Activated naive CD4-positive, alpha-beta T cell treated with anti-CD3 and anti-CD28 coated beads, Interleukin-2, amount 50 U/mL, for 24 hours (primary cell): Measurements from ENCODE around the gene TUFT1.

Experiments
- H3K27ac Mint-ChIP-seq: one replicate; pipeline ENCODE4 v1.8.0; 2021; ENCODE audit warnings: mild to moderate bottlenecking, mixed read lengths
- H3K27me3 Mint-ChIP-seq: one replicate; pipeline ENCODE4 v1.8.0; 2021; ENCODE audit warnings: mixed read lengths
- H3K36me3 Mint-ChIP-seq: one replicate; pipeline ENCODE4 v1.8.0; 2021; ENCODE audit warnings: mixed read lengths
- H3K4me1 Mint-ChIP-seq: one replicate; pipeline ENCODE4 v1.8.0; 2021; ENCODE audit warnings: mixed read lengths
- H3K4me3 Mint-ChIP-seq: one replicate; pipeline ENCODE4 v1.8.0; 2021; ENCODE audit warnings: mild to moderate bottlenecking, mixed read lengths
- H3K9me3 Mint-ChIP-seq: one replicate; pipeline ENCODE4 v1.8.0; 2021; ENCODE audit warnings: mixed read lengths

Gene TUFT1

DNA sequence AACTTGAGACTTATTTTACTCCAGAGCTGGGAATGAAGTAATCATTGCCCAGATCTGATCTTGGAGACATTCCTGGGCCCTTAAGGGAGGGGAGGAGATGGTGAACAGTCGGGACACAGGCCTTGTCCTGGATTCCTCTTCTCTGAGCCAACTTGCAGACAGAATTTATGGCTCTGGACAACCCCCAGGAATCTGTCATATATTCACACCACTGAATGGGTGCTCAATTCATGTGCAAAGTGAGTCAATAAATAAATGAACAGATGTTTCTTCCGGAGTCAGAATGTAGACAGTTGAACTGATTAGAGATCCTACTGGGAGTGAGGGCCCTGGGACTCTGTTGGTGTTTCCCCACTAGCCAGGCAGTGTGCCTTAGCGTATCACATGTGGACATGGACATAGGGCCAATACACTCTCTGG, 2.6 kb downstream of the TUFT1 start:
- no peaks in the 10 kb centered on the region for H3K27me3 Mint-ChIP-seq
- H3K4me1 Mint-ChIP-seq, result peaks cover 32% of the 10 kb centered on the region
- no peak overlapping the region for H3K27ac Mint-ChIP-seq
- H3K4me3 Mint-ChIP-seq, result no peak overlapping the region
- H3K9me3 Mint-ChIP-seq, result no peaks in the 10 kb centered on the region
- no peaks in the 10 kb centered on the region for H3K36me3 Mint-ChIP-seq

- no peaks in the 10 kb centered on the region for H3K36me3 Mint-ChIP-seq
- H3K27ac Mint-ChIP-seq, result no peak overlapping the region
- no peaks in the 10 kb centered on the region for H3K9me3 Mint-ChIP-seq
These were observed 5.4 kb downstream of the TUFT1 start for GRCh38 chr1:151545542-151545941.

DNA sequence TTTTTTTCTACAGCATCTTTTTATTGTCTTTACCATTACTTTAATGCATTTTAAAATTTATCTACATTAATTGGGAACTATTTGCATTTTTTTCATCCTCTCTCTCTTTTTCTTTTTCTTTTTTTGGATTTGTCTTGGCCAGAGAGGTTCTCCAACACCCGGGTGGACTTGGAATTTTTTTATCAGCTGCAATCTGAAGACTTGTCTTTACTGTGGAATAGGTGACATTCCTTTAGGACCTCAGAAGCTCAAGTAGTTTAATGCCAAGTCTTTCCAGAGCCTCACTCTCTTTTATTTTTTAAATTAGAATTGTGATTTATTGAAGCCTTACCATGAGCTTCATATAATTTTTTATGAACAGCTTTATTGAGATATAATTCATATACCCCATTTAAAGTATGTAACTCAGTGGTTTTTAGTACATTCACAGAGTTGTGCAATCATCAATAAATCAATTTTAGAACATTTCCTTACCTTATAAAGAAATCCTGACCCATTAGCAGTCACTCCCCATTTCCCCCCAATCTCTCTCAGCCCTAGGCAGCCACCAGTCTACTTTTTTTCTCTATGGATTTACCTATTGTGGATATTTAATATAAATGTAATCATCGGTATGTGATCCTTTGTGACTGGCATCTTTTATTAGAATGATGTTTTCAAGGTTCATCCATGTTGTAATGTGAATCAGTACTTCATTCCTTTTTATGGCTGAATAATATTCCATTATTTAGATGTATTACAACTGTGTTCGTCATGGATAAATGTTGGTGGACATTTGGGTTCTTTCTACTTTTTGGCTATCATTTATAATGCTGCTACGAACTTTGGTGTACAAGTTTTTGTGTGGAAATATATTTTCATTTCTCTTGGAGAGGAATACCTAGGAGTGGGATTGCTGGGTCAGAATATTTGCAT, 6.2 kb downstream of the TUFT1 start:
- H3K36me3 Mint-ChIP-seq, result no peaks in the 10 kb centered on the region
- no peaks in the 10 kb centered on the region for H3K9me3 Mint-ChIP-seq
- peaks cover 16% of the 10 kb centered on the region for H3K4me1 Mint-ChIP-seq
- H3K27me3 Mint-ChIP-seq, result no peaks in the 10 kb centered on the region
- H3K4me3 Mint-ChIP-seq, result no peak overlapping the region
- no peak overlapping the region for H3K27ac Mint-ChIP-seq

More at GRCh38 chr1:151545542-151545941, 5.4 kb downstream of the TUFT1 start:
- peaks cover 24% of the 10 kb centered on the region for H3K4me1 Mint-ChIP-seq
- no peak overlapping the region for H3K4me3 Mint-ChIP-seq
- H3K27me3 Mint-ChIP-seq, result no peaks in the 10 kb centered on the region

- Mint-ChIP-seq H3K9me3 (no peaks in the 10 kb centered on the region), H3K27me3 (no peaks in the 10 kb centered on the region), H3K27ac (no peak overlapping the region), H3K4me3 (no peak overlapping the region), H3K4me1 (peaks cover 8% of the 10 kb centered on the region), H3K36me3 (no peaks in the 10 kb centered on the region)
These were observed 7.2 kb downstream of the TUFT1 start for GRCh38 chr1:151547119-151547899.

DNA sequence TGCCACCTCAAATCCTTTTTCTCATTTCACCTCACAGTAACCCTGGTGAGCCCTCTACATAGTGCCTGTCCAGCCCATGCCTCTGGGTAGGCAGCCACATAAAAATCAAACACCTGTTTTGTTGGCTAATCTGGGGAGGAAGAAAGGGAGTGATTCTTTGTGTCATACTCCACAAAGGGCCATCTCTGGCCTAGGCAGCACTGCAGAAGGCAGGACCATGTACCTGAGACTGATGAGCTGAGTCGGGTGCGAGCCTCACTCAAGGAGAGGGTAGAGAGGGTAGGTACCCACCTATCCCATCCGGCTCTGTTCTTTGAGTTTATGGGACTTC, 7.8 kb downstream of the TUFT1 start:
- H3K27ac Mint-ChIP-seq, result no peak overlapping the region

DNA sequence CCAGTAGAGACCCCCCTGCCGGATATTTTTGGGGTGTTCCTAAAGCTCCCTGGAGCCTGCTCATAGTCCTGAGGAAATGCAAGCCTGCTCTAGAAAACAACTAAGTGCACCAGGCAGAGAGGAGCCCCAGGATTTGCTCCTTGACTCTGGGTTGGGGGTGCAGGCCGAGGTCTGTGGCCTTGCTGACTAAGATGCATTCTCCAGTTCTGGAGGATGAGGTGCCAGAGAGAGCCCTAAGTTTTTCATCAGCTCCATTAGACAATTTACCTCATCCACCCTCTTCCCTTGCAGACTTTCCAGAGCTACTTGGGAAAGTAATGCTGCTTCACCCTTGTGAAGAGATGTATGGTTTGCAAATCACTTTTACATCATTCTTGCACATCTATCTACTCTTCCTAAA, 9.1 kb downstream of the TUFT1 start:
- H3K9me3 Mint-ChIP-seq, result no peaks in the 10 kb centered on the region
- H3K27me3 Mint-ChIP-seq, result no peaks in the 10 kb centered on the region
- H3K27ac Mint-ChIP-seq, result no peak overlapping the region
- H3K36me3 Mint-ChIP-seq, result no peaks in the 10 kb centered on the region
- H3K4me1 Mint-ChIP-seq, result peaks cover 5% of the 10 kb centered on the region
- H3K4me3 Mint-ChIP-seq, result no peak overlapping the region

More for the DNA sequence above, 7.8 kb downstream of the TUFT1 start:
- Mint-ChIP-seq H3K27me3 (no peaks in the 10 kb centered on the region), H3K4me3 (no peak overlapping the region), H3K9me3 (no peaks in the 10 kb centered on the region), H3K36me3 (no peaks in the 10 kb centered on the region), H3K4me1 (peaks cover 5% of the 10 kb centered on the region)

GRCh38 chr1:151553659-151554058, 13.6 kb downstream of the TUFT1 start:
- Mint-ChIP-seq H3K4me3 (no peak overlapping the region), H3K27me3 (no peaks in the 10 kb centered on the region), H3K27ac (no peak overlapping the region), H3K9me3 (no peaks in the 10 kb centered on the region), H3K36me3 (peaks cover 2% of the 10 kb centered on the region), H3K4me1 (peaks cover 4% of the 10 kb centered on the region)

GRCh38 chr1:151556052-151556451, 15.9 kb downstream of the TUFT1 start:
- Mint-ChIP-seq H3K27me3 (no peaks in the 10 kb centered on the region), H3K36me3 (peaks cover 2% of the 10 kb centered on the region), H3K27ac (no peak overlapping the region), H3K9me3 (no peaks in the 10 kb centered on the region), H3K4me3 (no peak overlapping the region), H3K4me1 (peaks cover 4% of the 10 kb centered on the region)

GRCh38 chr1:151562661-151563060, 22.6 kb downstream of the TUFT1 start:
- peaks cover 5% of the 10 kb centered on the region for H3K36me3 Mint-ChIP-seq
- H3K4me1 Mint-ChIP-seq, result peaks cover 4% of the 10 kb centered on the region
- H3K27me3 Mint-ChIP-seq, result no peaks in the 10 kb centered on the region
- H3K4me3 Mint-ChIP-seq, result no peak overlapping the region
- H3K9me3 Mint-ChIP-seq, result no peaks in the 10 kb centered on the region
- no peak overlapping the region for H3K27ac Mint-ChIP-seq

DNA sequence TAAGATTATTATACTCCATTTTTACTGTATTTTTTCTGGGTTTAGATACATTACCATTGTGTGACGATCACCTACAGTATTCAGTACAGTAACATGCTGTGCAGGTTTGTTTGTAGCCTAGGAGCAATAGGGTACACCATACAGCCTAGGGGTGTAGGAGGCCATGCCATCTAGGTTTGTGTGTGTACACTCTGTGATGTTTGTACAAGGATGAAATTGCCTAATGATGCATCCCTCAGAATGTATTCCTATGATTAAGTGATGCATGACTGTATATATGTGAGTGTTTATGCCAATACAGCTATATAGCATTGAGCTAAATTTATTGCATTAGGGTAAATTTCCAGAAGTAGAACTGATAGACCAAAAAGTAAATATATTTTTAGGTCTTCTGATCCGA, 23.3 kb downstream of the TUFT1 start:
- H3K4me3 Mint-ChIP-seq, result no peak overlapping the region
- H3K36me3 Mint-ChIP-seq, result peaks cover 6% of the 10 kb centered on the region
- no peak overlapping the region for H3K27ac Mint-ChIP-seq
- no peaks in the 10 kb centered on the region for H3K27me3 Mint-ChIP-seq
- H3K4me1 Mint-ChIP-seq, result peaks cover 6% of the 10 kb centered on the region
- H3K9me3 Mint-ChIP-seq, result no peaks in the 10 kb centered on the region

- Mint-ChIP-seq H3K4me1 (peaks cover 4% of the 10 kb centered on the region), H3K27ac (no peak overlapping the region), H3K36me3 (peaks cover 4% of the 10 kb centered on the region), H3K27me3 (no peaks in the 10 kb centered on the region), H3K9me3 (no peaks in the 10 kb centered on the region), H3K4me3 (no peak overlapping the region)
These were observed 25.5 kb downstream of the TUFT1 start for GRCh38 chr1:151565502-151566189.

DNA sequence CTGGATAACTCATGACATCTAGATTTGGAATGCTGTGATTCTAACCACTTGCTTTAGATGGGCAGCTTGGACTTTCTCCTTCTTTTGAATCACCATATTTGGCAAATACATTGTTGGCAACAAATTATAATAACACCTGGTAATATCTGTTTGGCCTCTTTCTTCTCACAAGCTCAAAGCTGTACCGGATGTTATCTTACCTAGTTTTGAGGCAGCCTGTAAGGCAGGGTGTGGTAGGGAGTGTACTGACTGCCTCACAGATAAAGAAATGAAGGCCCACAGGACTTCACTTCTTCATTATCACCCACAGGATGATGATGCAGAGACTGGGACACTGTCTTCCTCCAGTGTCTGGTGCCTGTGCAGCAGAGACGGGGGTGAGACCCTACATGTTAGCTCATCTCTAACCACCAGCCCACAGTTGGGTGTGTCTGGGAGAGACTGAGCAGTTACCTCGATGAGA, 28.5 kb downstream of the TUFT1 start:
- Mint-ChIP-seq H3K4me1 (peaks cover 4% of the 10 kb centered on the region), H3K27ac (no peak overlapping the region), H3K36me3 (peaks cover 9% of the 10 kb centered on the region), H3K4me3 (no peak overlapping the region), H3K9me3 (no peaks in the 10 kb centered on the region), H3K27me3 (no peaks in the 10 kb centered on the region)

GRCh38 chr1:151570819-151571218, 30.7 kb downstream of the TUFT1 start:
- Mint-ChIP-seq H3K4me1 (peaks cover 4% of the 10 kb centered on the region), H3K27me3 (no peaks in the 10 kb centered on the region), H3K9me3 (no peaks in the 10 kb centered on the region), H3K4me3 (no peak overlapping the region), H3K27ac (no peak overlapping the region), H3K36me3 (peaks cover 11% of the 10 kb centered on the region)

GRCh38 chr1:151574575-151575529, 34.7 kb downstream of the TUFT1 start:
- H3K4me1 Mint-ChIP-seq, result no peaks in the 10 kb centered on the region
- H3K9me3 Mint-ChIP-seq, result no peaks in the 10 kb centered on the region
- peaks cover 7% of the 10 kb centered on the region for H3K36me3 Mint-ChIP-seq
- no peak overlapping the region for H3K27ac Mint-ChIP-seq
- no peaks in the 10 kb centered on the region for H3K27me3 Mint-ChIP-seq
- H3K4me3 Mint-ChIP-seq, result no peak overlapping the region

DNA sequence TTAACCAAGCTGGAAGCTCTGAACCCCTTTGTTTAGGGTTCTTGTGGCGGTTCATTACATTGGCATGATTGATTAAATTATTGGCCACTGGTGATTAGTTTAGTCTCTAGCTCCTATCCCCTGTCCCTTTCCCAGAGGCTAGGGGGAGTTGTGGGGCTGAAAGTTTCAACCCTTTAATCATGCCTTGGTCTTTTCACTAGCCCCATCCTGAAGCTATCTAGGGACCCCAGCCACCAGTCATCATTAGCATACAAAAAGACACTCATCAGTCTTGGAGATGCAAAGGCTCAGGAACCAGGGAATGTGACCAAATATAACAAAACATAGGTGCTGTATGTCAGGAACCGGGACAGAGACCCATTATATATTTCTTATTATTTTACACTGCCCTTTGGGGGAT, 37.1 kb downstream of the TUFT1 start:
- H3K9me3 Mint-ChIP-seq, result no peaks in the 10 kb centered on the region
- H3K27ac Mint-ChIP-seq, result no peak overlapping the region
- H3K36me3 Mint-ChIP-seq, result peaks cover 5% of the 10 kb centered on the region
- H3K4me3 Mint-ChIP-seq, result no peak overlapping the region
- no peaks in the 10 kb centered on the region for H3K4me1 Mint-ChIP-seq
- no peaks in the 10 kb centered on the region for H3K27me3 Mint-ChIP-seq
